Measurements from ENCODE around the gene MAFF.

Gene MAFF

DNA sequence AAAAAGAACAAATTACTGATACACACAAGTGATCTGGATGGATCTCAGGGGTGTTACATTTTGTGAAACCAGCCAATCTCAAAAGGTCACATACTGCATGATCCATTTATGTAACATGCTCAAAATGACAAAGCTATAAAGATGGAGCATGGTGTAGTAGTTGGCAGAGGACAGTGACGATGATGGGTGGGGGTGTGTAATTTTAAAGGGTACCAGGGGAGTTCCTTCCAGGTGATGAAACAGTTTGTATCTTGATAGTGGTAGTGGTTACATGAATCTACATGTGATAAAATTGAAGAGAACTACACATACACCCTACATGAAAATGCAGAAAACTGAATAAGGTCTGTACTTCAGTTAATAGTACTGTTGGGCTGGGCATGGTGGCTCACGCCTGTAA lies 53.9 kb downstream of the MAFF start:
- Histone ChIP-seq H4K20me1 (ENCODE audit: insufficient read depth, low read length) (no peaks in the 10 kb centered on the region), H3K9me2 (ENCODE audit: low read depth, low read length) (no peaks in the 10 kb centered on the region), H3K79me2 (ENCODE audit: insufficient read depth, low read length) (no peaks in the 10 kb centered on the region), H3K27me3 (ENCODE audit: insufficient read depth, low read length) (no peaks in the 10 kb centered on the region), H2AFZ (ENCODE audit: low read length) (no peak overlapping the region), H3F3A (ENCODE audit: insufficient read depth, low read length) (no peaks in the 10 kb centered on the region), H3K4me3 (ENCODE audit: low read depth, low read length, poor library complexity, severe bottlenecking) (no peak overlapping the region), H3K9me3 (ENCODE audit: low read length) (no peaks in the 10 kb centered on the region), H3K4me2 (ENCODE audit: low read length) (no peak overlapping the region), H3K9ac (ENCODE audit: low read length) (no peak overlapping the region), H3K27ac (ENCODE audit: low read depth, low read length, poor library complexity, severe bottlenecking) (no peak overlapping the region), H3K4me1 (ENCODE audit: insufficient read depth, low read length, severe bottlenecking) (peaks cover 16% of the 10 kb centered on the region), H3K36me3 (ENCODE audit: insufficient read depth, low read length) (no peaks in the 10 kb centered on the region)
- TF ChIP-seq, protein P1, sequence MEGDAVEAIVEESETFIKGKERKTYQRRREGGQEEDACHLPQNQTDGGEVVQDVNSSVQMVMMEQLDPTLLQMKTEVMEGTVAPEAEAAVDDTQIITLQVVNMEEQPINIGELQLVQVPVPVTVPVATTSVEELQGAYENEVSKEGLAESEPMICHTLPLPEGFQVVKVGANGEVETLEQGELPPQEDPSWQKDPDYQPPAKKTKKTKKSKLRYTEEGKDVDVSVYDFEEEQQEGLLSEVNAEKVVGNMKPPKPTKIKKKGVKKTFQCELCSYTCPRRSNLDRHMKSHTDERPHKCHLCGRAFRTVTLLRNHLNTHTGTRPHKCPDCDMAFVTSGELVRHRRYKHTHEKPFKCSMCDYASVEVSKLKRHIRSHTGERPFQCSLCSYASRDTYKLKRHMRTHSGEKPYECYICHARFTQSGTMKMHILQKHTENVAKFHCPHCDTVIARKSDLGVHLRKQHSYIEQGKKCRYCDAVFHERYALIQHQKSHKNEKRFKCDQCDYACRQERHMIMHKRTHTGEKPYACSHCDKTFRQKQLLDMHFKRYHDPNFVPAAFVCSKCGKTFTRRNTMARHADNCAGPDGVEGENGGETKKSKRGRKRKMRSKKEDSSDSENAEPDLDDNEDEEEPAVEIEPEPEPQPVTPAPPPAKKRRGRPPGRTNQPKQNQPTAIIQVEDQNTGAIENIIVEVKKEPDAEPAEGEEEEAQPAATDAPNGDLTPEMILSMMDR (IDR thresholded peaks at IDR 0.05; ENCODE audit: low read length), result no peak
- TF ChIP-seq EZH2 (IDR thresholded peaks at IDR 0.05; ENCODE audit: borderline replicate concordance, low read length), result no peak

DNA sequence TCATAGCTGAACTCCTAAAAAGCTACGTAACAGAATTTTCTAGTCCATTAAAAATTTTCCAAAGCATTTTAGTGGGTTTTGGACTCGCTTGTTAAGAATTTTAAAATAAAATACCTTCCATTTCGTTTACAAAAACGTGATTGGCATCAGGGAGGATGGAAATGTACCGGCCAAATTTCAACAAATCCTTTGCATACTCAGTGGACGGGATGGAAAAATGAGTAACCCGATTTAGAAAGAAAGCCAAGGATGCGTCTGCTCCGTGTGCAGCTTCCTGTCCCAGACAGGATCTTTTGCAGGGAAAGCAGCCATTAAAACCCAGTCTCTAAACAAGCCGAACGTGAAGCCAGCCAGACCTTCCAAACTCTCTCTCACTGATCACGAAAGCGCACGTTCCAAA lies 55.4 kb downstream of the MAFF start:
- Histone ChIP-seq H3K4me2 (ENCODE audit: low read length) (no peak overlapping the region), H3K36me3 (ENCODE audit: insufficient read depth, low read length) (no peaks in the 10 kb centered on the region), H3K4me3 (ENCODE audit: low read depth, low read length, poor library complexity, severe bottlenecking) (no peak overlapping the region), H2AFZ (ENCODE audit: low read length) (no peak overlapping the region), H3K79me2 (ENCODE audit: insufficient read depth, low read length) (no peaks in the 10 kb centered on the region), H4K20me1 (ENCODE audit: insufficient read depth, low read length) (no peaks in the 10 kb centered on the region), H3K27ac (ENCODE audit: low read depth, low read length, poor library complexity, severe bottlenecking) (no peak overlapping the region), H3K27me3 (ENCODE audit: insufficient read depth, low read length) (no peaks in the 10 kb centered on the region), H3K9ac (ENCODE audit: low read length) (no peak overlapping the region), H3K9me2 (ENCODE audit: low read depth, low read length) (no peaks in the 10 kb centered on the region), H3K9me3 (ENCODE audit: low read length) (no peaks in the 10 kb centered on the region), H3K4me1 (ENCODE audit: insufficient read depth, low read length, severe bottlenecking) (peaks cover 17% of the 10 kb centered on the region), H3F3A (ENCODE audit: insufficient read depth, low read length) (no peaks in the 10 kb centered on the region)
- TF ChIP-seq, protein P1 (IDR thresholded peaks at IDR 0.05; ENCODE audit: low read length), result no peak
- TF ChIP-seq EZH2 (IDR thresholded peaks at IDR 0.05; ENCODE audit: borderline replicate concordance, low read length), result no peak

DNA sequence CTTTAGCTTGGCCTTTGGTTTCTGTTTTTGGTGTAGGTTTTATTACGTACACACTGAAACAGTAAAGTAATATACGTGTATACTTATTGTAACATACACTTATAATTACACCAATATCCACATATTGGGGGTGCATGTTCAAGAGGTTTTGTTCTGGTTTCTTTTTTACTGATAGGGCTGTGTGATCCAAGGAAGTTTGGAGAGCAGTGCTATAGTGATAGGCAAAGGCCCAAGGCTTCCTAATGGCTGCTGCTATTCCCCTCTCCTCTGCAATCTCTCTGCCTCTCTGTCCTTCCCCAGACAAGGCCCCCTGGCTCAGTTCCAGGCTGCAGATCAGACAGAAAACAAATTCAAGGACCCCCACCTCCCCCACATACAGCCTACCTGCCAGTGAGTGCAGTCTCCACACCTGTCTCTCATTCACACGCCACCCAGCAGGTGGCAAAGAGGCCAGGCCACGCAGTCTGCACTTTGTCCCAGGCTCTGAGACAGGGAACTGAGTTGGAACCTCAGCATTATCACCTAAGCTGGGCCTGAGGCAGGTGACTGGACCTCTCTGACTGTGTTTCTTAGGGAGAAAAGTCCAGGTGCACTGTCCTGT lies 56.0 kb downstream of the MAFF start:
- Histone ChIP-seq H3K36me3 (ENCODE audit: insufficient read depth, low read length) (no peaks in the 10 kb centered on the region), H3K79me2 (ENCODE audit: insufficient read depth, low read length) (no peaks in the 10 kb centered on the region), H3K9me3 (ENCODE audit: low read length) (no peaks in the 10 kb centered on the region), H3K4me2 (ENCODE audit: low read length) (no peak overlapping the region), H3K9ac (ENCODE audit: low read length) (no peak overlapping the region), H2AFZ (ENCODE audit: low read length) (no peak overlapping the region), H3K27me3 (ENCODE audit: insufficient read depth, low read length) (no peaks in the 10 kb centered on the region), H3K27ac (ENCODE audit: low read depth, low read length, poor library complexity, severe bottlenecking) (no peak overlapping the region), H4K20me1 (ENCODE audit: insufficient read depth, low read length) (no peaks in the 10 kb centered on the region), H3K4me3 (ENCODE audit: low read depth, low read length, poor library complexity, severe bottlenecking) (no peak overlapping the region), H3K9me2 (ENCODE audit: low read depth, low read length) (no peaks in the 10 kb centered on the region), H3F3A (ENCODE audit: insufficient read depth, low read length) (no peaks in the 10 kb centered on the region), H3K4me1 (ENCODE audit: insufficient read depth, low read length, severe bottlenecking) (peaks cover 17% of the 10 kb centered on the region)
- no peak for TF ChIP-seq EZH2 (IDR thresholded peaks at IDR 0.05; ENCODE audit: borderline replicate concordance, low read length)
- TF ChIP-seq, protein P1 (IDR thresholded peaks at IDR 0.05; ENCODE audit: low read length), result no peak
